Measurements from ENCODE around the gene LGI2.

- no peak for TF ChIP-seq NFYB (CRISPR knock-in tag; conservative IDR thresholded peaks at IDR 0.05; ENCODE audit: low read depth)
- no peak for TF ChIP-seq CTCF (IDR thresholded peaks at IDR 0.05)
- no peak for TF ChIP-seq NR1H2 (CRISPR knock-in tag; IDR thresholded peaks at IDR 0.05)
- no peak for TF ChIP-seq MAX (CRISPR knock-in tag; IDR thresholded peaks at IDR 0.05)
- TF ChIP-seq ATF3 (CRISPR knock-in tag; conservative IDR thresholded peaks at IDR 0.05): no peak
Observed at GRCh38 chr4:25019501-25019900, 11.2 kb downstream of the LGI2 start.
